Ureter (tissue), 1 donor: ENCODE results near the gene GABPB2. TPM values are rescaled to one million over a fixed set of nuclear protein-coding genes. Genes with fewer than 3 reads are reported as not detected.
A peak's percentile ranks its signal among the peaks of the same experiment; 100 is the strongest.

Experiments
- DNase-seq: peaks from one replicate; pipeline ENCODE4 v3.0.0-alpha.2; 2020; ENCODE audit warnings: low spot score
- total RNA-seq: library from RNA; stranded (reverse); gene quantifications from one replicate; pipeline ENCODE4 v1.2.4, GENCODE V29; 2023
- donor health status: DM: yes; HTN: yes; CAD: no.

The GABPB2 gene
- total RNA-seq, 1 donor from 2014 or later = 26.6 TPM

DNA sequence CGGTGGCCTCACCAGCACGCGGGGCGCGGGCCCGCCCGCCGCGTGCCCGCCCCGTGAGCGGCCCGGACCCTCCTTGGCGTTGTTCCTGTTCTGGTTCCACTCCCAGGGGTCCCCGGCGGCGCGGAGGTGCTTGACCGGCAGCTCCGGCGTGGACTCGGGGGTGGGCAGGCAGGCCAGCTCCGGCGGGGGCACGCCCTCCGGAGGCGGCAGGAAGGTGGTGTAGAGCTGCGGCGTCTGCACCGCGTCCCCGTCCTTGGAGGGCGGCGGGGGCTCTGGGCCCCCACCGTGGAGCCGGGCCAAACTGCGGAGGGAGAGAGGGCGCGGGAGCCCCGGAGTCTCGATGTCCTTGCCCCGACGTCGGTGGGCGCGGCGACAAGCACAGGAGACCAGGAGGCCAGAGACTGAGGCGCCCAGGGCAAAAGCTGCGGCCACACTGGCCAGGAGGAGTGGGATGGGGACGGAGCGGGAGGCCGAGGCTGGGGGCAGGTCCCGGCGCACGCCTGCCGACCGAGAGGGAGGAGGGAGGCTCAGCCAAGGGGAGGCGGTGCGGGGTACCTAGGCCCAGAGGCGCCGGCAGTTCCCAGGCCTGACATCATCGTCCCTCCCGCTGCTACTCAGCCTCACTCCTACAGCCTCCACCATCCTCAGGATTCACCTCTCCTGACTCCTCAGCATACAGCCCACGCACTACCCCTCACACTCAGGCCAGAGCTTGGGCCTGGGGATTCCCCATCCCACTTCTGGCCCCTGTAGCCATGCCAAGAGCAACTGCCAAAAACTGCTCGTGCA lies 62.7 kb downstream of the GABPB2 start:
- no peak for DNase-seq

DNA sequence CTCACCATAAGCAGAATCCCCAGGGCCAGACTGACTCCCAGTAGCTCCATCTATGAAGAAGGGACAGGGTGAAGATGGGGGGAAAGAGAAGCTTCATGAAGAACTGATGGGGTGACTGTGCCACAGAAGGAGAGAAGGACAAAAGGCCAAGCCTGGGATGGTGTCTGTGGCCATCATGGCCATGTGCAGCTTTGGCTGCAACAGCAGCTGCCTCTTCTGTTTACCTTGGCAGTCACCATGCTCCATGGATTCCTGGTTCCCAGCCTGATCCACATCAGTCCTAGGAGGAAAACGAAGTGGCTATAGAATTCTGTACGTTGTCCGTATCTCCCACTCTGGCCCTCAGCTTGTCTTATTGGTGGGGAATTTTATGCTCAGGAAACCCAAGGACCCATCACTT lies 63.8 kb downstream of the GABPB2 start:
- DNase-seq = no peak

DNA sequence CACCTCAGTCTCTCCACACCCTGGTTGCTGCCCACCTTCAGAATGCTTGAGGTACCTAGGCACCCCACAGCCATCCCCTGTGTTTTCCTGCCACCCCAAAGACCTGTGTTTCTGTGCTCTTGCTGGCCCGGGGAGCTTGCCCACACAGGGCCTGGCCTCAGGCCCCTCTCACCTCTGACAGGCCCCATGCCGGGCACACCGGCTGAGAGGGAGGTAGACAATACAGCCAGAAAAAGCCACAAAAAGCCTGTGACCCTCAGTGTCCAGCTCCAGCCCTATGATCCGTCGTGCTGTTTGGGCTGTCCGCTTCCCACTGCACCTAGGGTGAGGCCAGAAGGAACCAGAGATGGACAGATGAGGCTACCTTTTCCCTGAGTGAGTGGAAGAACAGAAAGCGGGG lies 64.4 kb downstream of the GABPB2 start:
- no peak for DNase-seq

- no peak for DNase-seq
These were observed 65.1 kb downstream of the GABPB2 start for GRCh38 chr1:151135433-151136385.

- DNase-seq = no peak
These were observed 67.2 kb downstream of the GABPB2 start for GRCh38 chr1:151137789-151138188.

GRCh38 chr1:151142411-151143056 lies 72.0 kb downstream of the GABPB2 start:
- DNase-seq = no peak

DNA sequence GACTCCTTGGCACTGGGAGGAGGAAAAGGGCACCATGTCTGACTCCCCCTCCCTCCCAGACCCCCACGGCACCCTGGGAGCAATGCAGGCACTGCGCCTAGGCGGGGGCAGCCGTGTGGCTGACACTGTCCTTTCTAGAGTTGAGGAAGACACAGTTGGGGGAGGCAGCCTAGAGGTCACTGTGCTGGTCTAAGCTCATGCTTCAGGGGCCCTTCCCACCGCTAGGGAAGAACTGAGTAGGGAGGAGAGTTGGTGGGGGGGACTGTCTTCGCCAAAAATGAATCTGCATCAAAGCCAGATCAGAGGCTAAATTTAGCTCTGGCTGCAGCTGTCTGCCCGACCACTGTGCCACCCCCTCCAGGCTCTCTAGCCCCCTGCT lies 72.5 kb downstream of the GABPB2 start:
- DNase-seq = no peak

GRCh38 chr1:151143986-151144385 lies 73.4 kb downstream of the GABPB2 start:
- DNase-seq = no peak

GRCh38 chr1:151144474-151145303 lies 74.1 kb downstream of the GABPB2 start:
- DNase-seq = no peak

DNA sequence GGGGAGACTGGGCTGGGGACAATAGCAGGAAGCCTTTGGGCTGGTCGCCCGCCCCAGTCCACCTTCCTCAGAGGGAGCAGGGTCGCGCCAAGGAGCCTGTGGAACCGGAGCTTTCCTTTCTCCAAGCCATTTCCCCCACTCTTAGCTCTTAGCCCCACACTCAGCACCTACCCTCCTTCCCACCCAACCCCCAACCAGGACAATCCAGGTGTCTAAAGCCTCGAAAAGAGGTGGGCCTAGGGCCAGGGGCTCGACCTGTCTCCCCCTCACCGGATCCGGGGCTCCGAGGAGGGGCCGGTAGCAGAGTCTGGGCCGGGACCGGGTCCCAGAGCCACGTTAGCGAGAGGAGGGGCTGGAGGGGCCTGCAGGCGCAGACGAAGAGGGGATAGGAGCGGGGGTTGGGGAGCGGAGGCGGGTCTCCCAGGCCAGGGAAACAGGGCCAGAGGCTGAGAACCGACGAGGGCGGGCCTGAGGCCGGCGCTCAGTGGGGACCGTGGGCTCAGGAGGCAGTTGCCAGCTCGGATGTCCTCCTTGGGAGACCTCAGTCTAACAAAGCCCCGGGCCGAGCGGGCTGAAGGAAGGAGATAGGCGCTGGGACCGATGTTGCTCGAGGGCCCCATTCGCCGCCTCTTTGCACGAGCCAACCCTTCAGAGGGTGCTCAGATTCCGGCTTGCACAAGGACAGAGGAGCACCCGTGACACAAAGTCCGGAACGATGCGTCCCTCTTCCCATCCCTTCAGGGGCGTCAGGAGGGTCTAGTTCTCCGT lies 74.9 kb downstream of the GABPB2 start:
- DNase-seq = no peak

DNA sequence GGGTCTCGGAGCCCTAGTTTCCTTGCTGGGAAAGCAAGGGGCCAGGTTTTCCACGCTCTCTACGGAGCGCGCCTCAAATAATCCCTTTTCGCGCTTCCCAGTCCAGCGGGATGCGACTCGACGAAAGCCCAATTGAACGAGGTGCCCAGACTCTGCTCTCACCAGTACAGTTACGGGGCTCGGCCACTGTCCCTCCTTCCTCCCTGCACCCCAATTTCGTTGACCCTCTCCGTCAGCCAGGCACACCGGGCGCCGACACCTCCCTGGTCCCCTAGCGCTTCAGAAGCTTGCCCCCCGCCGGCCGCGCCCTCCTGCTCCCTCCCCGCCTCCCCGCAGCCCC lies 75.5 kb downstream of the GABPB2 start:
- no peak for DNase-seq

DNA sequence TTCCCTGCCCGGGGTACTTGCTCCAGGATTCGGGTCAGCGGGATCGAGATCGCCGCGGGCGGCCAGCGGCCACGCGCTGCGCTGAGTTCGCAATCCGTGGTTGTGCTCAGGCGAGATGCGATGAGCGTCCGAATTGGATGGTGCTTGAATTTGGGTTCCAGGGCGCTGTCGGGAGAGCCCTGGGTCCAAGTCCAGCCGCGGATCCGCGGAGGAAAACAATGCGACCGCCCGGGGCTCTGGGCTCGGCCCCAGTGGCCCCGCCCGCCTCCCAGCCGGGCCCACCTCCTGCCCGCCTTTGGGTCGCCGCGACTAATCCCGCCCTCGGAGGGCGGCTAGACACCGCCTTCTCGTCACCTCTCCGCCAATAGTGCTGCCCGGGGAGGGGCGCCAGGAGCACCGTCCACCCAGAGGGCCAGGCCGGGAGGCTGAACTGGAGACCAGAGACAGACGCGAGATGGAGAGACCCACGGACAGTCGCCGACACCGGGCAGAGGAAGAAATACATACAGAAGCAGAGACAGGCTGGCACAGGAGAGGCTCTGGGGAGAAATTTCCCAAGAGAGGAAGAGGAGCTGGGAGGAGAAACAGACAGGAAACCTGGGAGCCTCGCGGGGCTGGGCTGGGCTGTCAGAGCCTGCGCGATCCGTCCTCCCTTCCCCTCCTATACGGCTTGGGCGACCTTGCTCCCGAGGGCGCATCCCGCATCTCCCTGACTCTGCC lies 76.0 kb downstream of the GABPB2 start, which contains the start of gene SEMA6C:
Gene SEMA6C, minus strand, starts transcription at position 220 of the 720 bp plus-strand sequence. CDS start 4,010 bp downstream, outside the sequence.
- peak; percentile 95 for DNase-seq

- no peak for DNase-seq
These were observed 76.6 kb downstream of the GABPB2 start for GRCh38 chr1:151147132-151147503.

GRCh38 chr1:151147665-151148064 lies 77.1 kb downstream of the GABPB2 start:
- no peak for DNase-seq

GRCh38 chr1:151156515-151156819 lies 85.9 kb downstream of the GABPB2 start, which contains the start of gene TNFAIP8L2:
Gene TNFAIP8L2 (plus strand): TSS chr1:151156649. CDS start chr1:151158698, 2,049 bp downstream.
- DNase-seq = no peak

- DNase-seq = no peak
These were observed 86.5 kb downstream of the GABPB2 start for GRCh38 chr1:151157067-151157531.

DNA sequence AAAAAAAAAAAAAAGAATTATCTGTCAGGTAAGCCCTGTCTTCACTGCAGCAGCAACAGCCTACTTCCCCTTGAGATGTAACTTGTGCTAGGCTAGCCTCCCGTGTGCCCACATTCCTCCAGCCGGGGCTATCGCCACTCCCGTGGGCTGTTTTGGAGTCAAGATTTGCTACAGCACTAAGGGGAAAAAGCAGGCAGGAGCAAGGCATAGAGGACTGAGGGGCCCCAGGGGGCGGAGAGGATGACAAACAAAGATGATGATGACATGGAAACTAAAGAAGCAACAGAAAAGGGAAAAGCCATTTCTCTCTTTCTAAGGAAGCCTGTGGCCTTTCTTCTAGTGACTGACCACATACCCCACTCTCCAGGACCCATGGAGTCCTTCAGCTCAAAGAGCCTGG lies 87.8 kb downstream of the GABPB2 start:
- no peak for DNase-seq

DNA sequence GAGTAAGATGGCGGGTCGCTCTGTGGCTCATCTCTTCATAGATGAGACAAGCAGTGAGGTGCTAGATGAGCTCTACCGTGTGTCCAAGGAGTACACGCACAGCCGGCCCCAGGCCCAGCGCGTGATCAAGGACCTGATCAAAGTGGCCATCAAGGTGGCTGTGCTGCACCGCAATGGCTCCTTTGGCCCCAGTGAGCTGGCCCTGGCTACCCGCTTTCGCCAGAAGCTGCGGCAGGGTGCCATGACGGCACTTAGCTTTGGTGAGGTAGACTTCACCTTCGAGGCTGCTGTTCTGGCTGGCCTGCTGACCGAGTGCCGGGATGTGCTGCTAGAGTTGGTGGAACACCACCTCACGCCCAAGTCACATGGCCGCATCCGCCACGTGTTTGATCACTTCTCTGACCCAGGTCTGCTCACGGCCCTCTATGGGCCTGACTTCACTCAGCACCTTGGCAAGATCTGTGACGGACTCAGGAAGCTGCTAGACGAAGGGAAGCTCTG lies 88.2 kb downstream of the GABPB2 start:
- DNase-seq = no peak

DNA sequence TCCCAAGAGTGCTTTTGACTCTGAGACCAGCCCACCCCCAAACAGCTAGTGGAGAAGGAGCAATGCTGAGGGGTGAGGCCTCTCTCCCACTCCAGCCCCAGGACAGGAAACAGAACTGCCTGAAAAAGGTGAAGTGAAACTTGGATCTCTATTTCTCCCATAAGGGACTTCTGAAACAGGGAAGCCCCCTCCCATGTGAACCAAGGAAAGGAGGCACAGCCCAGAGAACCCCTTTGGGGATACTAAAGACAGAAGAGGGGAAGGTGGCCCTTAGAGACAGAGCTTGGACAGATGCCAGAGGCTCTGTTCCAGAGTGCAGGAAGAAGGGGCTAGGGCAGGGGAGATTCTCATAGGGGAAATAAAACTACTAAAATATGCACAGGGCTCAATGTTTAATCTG lies 88.8 kb downstream of the GABPB2 start:
- no peak for DNase-seq
